Muscle layer of duodenum (tissue), 2 donors: ENCODE results near the gene VSIG4.
"Not testable (repeated sequence)": the region's sequence is repeated elsewhere in the genome, so short reads cannot be mapped to it uniquely, and the experiment has no call there.

Experiments
- H3K27ac ChIP-seq: one replicate; pipeline ENCODE4 v1.7.0; 2013; ENCODE audit warnings: mild to moderate bottlenecking, low read length
- H3K27me3 ChIP-seq: one replicate; pipeline ENCODE4 v1.7.0; 2013; ENCODE audit warnings: low read depth, mild to moderate bottlenecking, control low read depth, low read length
- H3K36me3 ChIP-seq, 2 donors: one replicate each; pipeline ENCODE4 v1.7.0; 2013; ENCODE audit warnings: low read length in 2 of 2, control low read depth in 1 of 2, mild to moderate bottlenecking in 1 of 2; ENCODE audit not compliant: insufficient read depth in 2 of 2, control insufficient read depth in 1 of 2
- H3K4me1 ChIP-seq, 2 donors: one replicate each; pipeline ENCODE4 v1.7.0; 2013; ENCODE audit warnings: low read length in 2 of 2, mild to moderate bottlenecking in 2 of 2, control low read depth in 1 of 2, moderate library complexity in 1 of 2; ENCODE audit not compliant: insufficient read depth in 2 of 2, control insufficient read depth in 1 of 2
- H3K4me3 ChIP-seq, 2 donors: one replicate each; pipeline ENCODE4 v1.7.0; 2013; ENCODE audit warnings: low read length in 2 of 2, low read depth in 1 of 2, mild to moderate bottlenecking in 1 of 2
- H3K9me3 ChIP-seq, 2 donors: one replicate each; pipeline ENCODE4 v1.7.0; 2013; ENCODE audit warnings: low read length in 2 of 2, control low read depth in 1 of 2, mild to moderate bottlenecking in 1 of 2; ENCODE audit not compliant: control insufficient read depth in 1 of 2
- donor health status: healthy.

The VSIG4 gene

DNA sequence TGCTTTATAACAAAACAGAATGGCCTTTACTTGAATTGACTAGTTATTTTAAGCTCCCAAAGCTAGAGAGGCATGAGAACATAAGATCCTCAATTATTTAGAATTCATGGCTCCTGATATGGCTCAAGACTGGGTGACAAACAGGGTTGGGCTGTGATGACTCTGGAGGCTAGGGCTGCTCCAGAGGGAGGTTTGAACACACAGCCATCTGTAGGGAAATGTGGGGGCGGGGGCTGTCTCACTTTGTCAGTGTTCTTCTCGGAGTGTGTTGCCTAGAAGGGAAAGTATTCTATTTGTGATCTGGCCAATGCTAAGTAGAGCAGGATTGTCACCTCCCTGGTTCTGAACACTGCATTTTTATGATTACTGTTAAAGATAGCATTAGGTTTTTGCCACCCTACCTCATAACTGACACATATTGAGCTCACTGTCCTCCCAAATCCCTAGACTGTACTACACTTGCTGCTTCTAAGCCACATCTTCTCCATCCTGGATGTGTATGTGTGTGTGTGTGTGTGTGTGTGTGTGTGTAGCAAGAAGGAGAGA is 45.9 kb downstream of the VSIG4 start:
- Histone ChIP-seq H3K36me3 (no peaks in the 10 kb centered on the region), H3K9me3 (no peaks in the 10 kb centered on the region), H3K4me1 (no peaks in the 10 kb centered on the region)

DNA sequence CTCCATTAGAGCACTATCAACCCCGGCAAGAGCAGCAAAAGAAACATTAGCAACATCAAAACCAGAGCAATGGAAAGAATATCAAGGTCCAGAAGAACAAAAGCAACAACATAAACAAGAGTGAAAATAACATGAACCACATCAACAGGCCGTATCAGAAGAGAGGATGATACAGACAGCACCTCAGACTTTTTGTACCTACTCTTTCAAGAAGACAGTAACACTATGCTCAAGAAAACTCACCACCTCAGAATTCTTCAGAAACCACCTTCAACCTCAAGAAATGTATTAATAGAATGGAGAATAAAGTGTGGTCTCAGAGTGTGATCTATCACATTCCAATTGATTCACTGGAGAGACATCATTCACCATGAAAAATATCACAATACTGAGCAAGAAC is 46.5 kb downstream of the VSIG4 start:
- Histone ChIP-seq H3K36me3 (no peaks in the 10 kb centered on the region), H3K27me3 (no peaks in the 10 kb centered on the region), H3K9me3 (no peaks in the 10 kb centered on the region)

More for the DNA sequence above, 45.9 kb downstream of the VSIG4 start:
- no peak overlapping the region for H3K4me3 ChIP-seq
- H3K27me3 ChIP-seq: no peaks in the 10 kb centered on the region
- H3K27ac ChIP-seq: no peak overlapping the region

DNA sequence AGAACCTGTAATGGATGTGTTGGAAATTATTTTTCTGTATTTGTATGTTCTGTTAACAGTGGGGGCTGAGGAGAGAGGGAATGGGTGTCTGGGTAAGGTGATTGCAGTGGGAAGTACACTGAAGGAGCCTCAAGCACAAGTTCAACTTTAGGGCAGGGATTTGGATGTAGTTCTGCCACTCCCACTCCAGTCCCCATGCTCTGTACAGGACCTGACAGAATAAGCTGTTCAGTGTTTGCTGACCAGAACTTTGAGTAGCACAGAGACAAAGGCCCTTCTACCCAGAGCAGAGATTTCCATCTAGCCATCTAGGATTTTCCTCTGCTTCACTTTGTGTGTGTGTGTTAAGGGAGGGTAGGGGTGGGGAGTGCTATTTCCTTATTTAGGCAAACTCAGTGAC is 49.2 kb downstream of the VSIG4 start:
- Histone ChIP-seq H3K9me3 (no peaks in the 10 kb centered on the region), H3K27ac (no peak overlapping the region), H3K4me3 (no peak overlapping the region), H3K36me3 (no peaks in the 10 kb centered on the region), H3K27me3 (no peaks in the 10 kb centered on the region), H3K4me1 (no peaks in the 10 kb centered on the region)

More for the DNA sequence above, 46.5 kb downstream of the VSIG4 start:
- Histone ChIP-seq H3K4me1 (no peaks in the 10 kb centered on the region), H3K27ac (no peak overlapping the region), H3K4me3 (no peak overlapping the region)

DNA sequence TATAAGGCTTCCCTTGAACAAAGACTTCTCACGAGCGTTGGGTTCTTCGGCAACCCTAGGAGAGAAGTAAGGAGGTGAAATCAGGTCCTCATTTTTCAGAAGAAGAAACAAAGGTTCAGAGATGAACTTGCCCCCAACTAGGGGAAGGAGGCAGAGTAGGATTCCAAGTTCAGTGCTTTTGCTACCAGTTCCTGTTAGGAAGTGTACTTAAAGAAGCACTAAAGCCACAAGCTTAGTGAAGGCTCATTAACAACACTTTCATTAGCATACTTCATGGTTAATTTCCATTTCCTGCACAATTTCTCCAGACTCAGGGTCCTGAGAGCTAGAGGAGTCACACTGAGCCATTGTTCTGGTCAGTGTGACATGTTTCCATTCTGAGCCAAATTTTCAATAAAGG is 52.1 kb downstream of the VSIG4 start:
- Histone ChIP-seq H3K4me3 (no peak overlapping the region), H3K27me3 (no peaks in the 10 kb centered on the region), H3K36me3 (no peaks in the 10 kb centered on the region), H3K4me1 (no peaks in the 10 kb centered on the region), H3K9me3 (no peaks in the 10 kb centered on the region), H3K27ac (no peak overlapping the region)

DNA sequence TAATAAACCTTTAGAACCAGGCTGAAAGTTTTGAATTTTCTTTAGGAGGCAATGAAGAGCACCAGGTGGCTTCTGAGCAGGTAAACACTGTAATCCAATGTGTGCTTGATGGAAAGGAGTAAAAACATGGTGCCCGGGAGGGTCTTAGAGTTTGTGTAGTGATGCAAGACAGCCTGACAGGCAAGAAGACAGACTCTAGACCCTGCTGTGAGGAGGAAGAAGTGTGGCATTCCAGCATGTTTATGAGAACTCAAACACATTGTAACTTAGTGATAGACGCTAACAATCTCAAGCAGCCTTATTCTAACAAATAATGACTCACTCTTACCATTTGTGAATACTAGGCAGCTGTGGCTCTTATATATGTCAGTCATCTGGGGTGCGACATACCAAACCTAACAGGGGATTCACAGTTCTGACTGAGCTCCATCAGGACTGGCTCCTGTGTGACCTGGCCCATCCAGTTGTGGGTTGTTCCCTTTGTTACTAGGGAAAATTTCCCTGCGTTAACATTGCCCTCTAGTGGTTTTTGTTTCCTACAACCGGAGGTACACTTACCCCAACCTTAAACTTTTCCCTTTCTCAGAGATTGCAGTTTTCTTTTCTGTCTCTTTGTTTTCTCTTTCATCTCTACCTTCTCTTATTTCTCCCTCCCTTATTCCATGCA is 53.8 kb downstream of the VSIG4 start:
- H3K9me3 ChIP-seq: no peaks in the 10 kb centered on the region
- no peak overlapping the region for H3K27ac ChIP-seq
- H3K36me3 ChIP-seq: no peaks in the 10 kb centered on the region
- no peaks in the 10 kb centered on the region for H3K4me1 ChIP-seq
- H3K27me3 ChIP-seq: no peaks in the 10 kb centered on the region
- H3K4me3 ChIP-seq: no peak overlapping the region

DNA sequence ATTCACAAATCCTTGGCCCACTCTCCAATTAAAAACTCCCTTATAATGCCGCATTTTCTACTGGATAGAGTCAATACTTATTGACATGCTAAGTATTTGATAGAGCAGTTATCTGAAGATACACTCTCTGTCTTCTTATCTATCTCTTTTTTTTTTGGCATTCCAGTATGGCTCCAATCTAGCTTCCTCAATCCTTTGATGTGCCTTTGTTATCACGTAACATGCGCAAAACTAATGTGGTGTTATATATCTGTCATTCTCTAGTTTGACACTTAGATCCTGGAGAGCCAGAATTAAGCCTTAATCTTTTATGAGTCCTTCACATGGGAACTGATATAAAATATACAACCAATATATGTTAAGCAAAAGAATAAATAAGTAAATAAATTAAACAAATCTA is 54.7 kb downstream of the VSIG4 start:
- H3K4me3 ChIP-seq: no peak overlapping the region
- no peaks in the 10 kb centered on the region for H3K4me1 ChIP-seq
- H3K27ac ChIP-seq: no peak overlapping the region
- H3K36me3 ChIP-seq: no peaks in the 10 kb centered on the region
- no peaks in the 10 kb centered on the region for H3K27me3 ChIP-seq
- H3K9me3 ChIP-seq: no peaks in the 10 kb centered on the region

DNA sequence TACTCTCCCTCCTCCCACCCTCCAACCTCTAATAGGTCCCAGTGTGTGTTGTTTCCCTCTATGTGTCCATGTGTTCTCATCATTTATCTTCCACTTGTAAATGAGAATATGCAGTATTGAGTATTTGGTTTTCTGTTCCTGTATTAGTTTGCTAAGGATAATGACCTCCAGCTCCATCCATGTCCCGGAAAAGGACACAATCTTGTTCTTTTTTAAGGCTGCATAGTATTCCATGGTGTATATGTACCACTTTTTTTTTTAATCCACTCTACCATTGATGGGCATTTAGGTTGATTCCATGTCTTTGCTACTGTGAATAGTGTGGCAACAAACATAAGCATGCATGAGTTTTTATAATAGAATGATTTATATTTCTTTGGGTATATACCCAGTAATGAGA is 62.7 kb downstream of the VSIG4 start:
- not testable (repeated sequence) for H3K4me1 ChIP-seq, H3K27me3 ChIP-seq, H3K4me3 ChIP-seq, H3K36me3 ChIP-seq, H3K9me3 ChIP-seq, H3K27ac ChIP-seq

DNA sequence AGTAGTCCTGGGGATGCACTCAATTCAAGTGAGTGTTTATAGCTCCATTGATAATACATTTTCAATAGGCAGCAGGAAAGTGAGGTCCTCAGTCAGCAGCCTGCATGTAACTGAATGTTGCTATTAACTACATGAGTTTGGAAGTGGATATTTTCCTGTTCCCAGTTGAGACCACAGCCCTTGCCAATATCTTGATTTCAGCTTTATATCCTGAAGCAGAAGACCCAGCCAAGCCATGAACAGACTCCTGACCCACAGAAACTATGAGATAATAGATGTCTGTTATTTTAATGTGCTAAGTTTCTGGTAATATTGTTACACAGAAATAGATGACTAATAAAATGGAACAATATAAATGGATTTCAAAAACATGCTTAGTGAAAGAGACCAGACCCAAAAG is 63.7 kb downstream of the VSIG4 start:
- Histone ChIP-seq H3K4me1 (no peaks in the 10 kb centered on the region), H3K27me3 (no peaks in the 10 kb centered on the region), H3K27ac (no peak overlapping the region), H3K36me3 (no peaks in the 10 kb centered on the region), H3K4me3 (no peak overlapping the region), H3K9me3 (no peaks in the 10 kb centered on the region)

DNA sequence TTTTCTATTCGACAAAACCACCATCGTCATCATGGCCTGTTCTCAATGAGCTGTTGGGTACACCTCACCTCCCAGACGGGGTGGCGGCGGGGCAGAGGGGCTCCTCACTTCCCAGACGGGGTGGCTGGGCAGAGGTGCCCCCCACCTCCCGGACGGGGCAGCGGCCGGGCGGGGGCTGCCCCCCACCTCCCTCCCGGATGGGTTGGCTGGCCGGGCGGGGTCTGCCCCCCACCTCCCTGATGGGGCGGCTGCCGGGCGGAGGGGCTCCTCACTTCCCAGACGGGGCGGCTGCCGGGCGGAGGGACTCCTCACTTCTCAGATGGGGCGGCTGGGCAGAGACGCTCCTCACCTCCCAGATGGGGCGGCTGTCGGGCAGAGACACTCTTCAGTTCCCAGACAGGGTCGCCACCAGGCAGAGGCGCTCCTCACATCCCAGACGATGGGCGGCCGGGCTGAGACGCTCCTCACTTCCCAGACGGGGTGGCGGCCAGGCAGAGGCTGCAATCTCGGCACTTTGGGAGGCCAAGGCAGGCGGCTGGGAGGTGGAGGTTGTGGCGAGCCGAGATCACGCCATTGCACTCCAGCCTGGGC is 64.6 kb downstream of the VSIG4 start:
- H3K4me1 ChIP-seq, H3K27me3 ChIP-seq, H3K36me3 ChIP-seq, H3K9me3 ChIP-seq, H3K27ac ChIP-seq, H3K4me3 ChIP-seq: not testable (repeated sequence)
